T-cell (primary cell): ENCODE measurements around the gene DRC1. TPM values are rescaled to one million over a fixed set of nuclear protein-coding genes. Genes with fewer than 3 reads are reported as not detected.

Source experiments
- ATAC-seq, 4 experiments: fragments of 200-7000 bp in 3 of 4; fragments of 150-1000 bp in 1 of 4; cut with Tn5 transposase; replicated peaks in 1 of 4; 1 replicate in 3 of 4; 2 replicates in 1 of 4; pipeline ENCODE4 v1.10.0; 2021; ENCODE audit warnings: moderate library complexity in 3 of 4, mild to moderate bottlenecking in 2 of 4, moderate number of reproducible peaks in 1 of 4
- CTCF ChIA-PET, 2 donors: fragments of 300-600 bp; sonication (Branson Sonifier 250); formaldehyde crosslinking; loops; one replicate each; lab custom pipeline; 2022; ENCODE audit warnings: antibody characterized with exemption in 2 of 2; lab: Charles Lee
- POLR2A ChIA-PET, 2 donors: fragments of 300-600 bp; sonication (Branson Sonifier 250); formaldehyde crosslinking; loops; one replicate each; lab custom pipeline; 2022; ENCODE audit warnings: antibody characterized with exemption in 2 of 2; lab: Charles Lee
- DNase-seq, 35 experiments: peaks; one replicate each; pipeline versions ENCODE4 v3.0.0 to v3.0.0-alpha.2; 2013 to 2023
- H3K27ac ChIP-seq: one replicate; pipeline ENCODE4 v1.5.1; 2013; ENCODE audit warnings: low read length
- H3K27me3 ChIP-seq, 2 experiments: replicated peaks in 1 of 2; 1 replicate in 1 of 2; 2 replicates in 1 of 2; pipeline versions ENCODE4 v1.6.1 to v1.7.0; 2013; ENCODE audit warnings: low read length in 1 of 2, mixed read lengths in 1 of 2; ENCODE audit not compliant: control insufficient read depth in 2 of 2, insufficient read depth in 2 of 2; ENCODE audit errors: extremely low read depth in 1 of 2
- H3K36me3 ChIP-seq, 2 donors: 1 replicate in 1 of 2; 2 replicates in 1 of 2; pipeline versions ENCODE4 v1.6.1 to v1.7.0; 2013; ENCODE audit warnings: low read length in 1 of 2; ENCODE audit not compliant: control insufficient read depth in 2 of 2, insufficient read depth in 1 of 2; ENCODE audit errors: extremely low read depth in 1 of 2
- H3K4me1 ChIP-seq, 2 experiments: 1 replicate in 1 of 2; 2 replicates in 1 of 2; pipeline versions ENCODE4 v1.6.1 to v1.7.0; 2013; ENCODE audit warnings: low read length in 2 of 2, mixed read lengths in 1 of 2; ENCODE audit not compliant: insufficient read depth in 2 of 2, control insufficient read depth in 1 of 2; ENCODE audit errors: extremely low read depth in 1 of 2
- H3K4me3 ChIP-seq, 2 donors: 1 replicate in 1 of 2; 2 replicates in 1 of 2; pipeline versions ENCODE4 v1.5.1 to v1.7.0; 2013; ENCODE audit warnings: mild to moderate bottlenecking in 2 of 2, low read length in 1 of 2, moderate library complexity in 1 of 2; ENCODE audit not compliant: control insufficient read depth in 1 of 2; ENCODE audit errors: extremely low read depth in 1 of 2
- H3K9me3 ChIP-seq: 2 replicates; pipeline ENCODE4 v1.7.0; 2013
- H3K27ac Mint-ChIP-seq, 2 donors: one replicate each; pipeline ENCODE4 v1.8.0; 2020 to 2021; ENCODE audit warnings: mild to moderate bottlenecking in 2 of 2, mixed read lengths in 2 of 2
- H3K27me3 Mint-ChIP-seq, 2 donors: one replicate each; pipeline ENCODE4 v1.8.0; 2021 to 2022; ENCODE audit warnings: mixed read lengths in 2 of 2
- H3K36me3 Mint-ChIP-seq: one replicate; pipeline ENCODE4 v1.8.0; 2021; ENCODE audit warnings: mixed read lengths
- H3K4me1 Mint-ChIP-seq, 3 donors: one replicate each; pipeline ENCODE4 v1.8.0; 2020 to 2022; ENCODE audit warnings: mixed read lengths in 3 of 3, mild to moderate bottlenecking in 1 of 3
- H3K4me3 Mint-ChIP-seq, 3 donors: one replicate each; pipeline ENCODE4 v1.8.0; 2020 to 2022; ENCODE audit warnings: mild to moderate bottlenecking in 3 of 3, mixed read lengths in 3 of 3, moderate library complexity in 3 of 3
- H3K9me3 Mint-ChIP-seq, 3 donors: one replicate each; pipeline ENCODE4 v1.8.0; 2020 to 2022; ENCODE audit warnings: mixed read lengths in 3 of 3
- WGBS: methylation state at CpG from one replicate; pipeline ENCODE4 v1.1.5; 2013; ENCODE audit warnings: missing lambda C conversion rate; ENCODE audit not compliant: insufficient coverage; 5-methylcytosine and 5-hydroxymethylcytosine counted together
- total RNA-seq, 35 experiments: library from RNA in 6 of 35; stranded (reverse) in 6 of 35; fragments of 120-200 nt in 1 of 35; gene quantifications; one replicate each; pipeline versions ENCODE4 v1.2.1 to v1.2.4 and lab custom pipeline; 2013 to 2026

DRC1 gene
- total RNA-seq, 5 donors from 2014 or later (not counting 1 experiment from before 2014, with no cell fraction given): not detected

- 90% methylated on average over 17 of the region's 22 CpGs for WGBS
- ChIA-PET CTCF (no interaction called here), POLR2A (no interaction called here)
- Mint-ChIP-seq H3K27me3 (no peaks in the 10 kb centered on the region), H3K36me3 (no peaks in the 10 kb centered on the region), H3K27ac (no peak overlapping the region), H3K4me1 (peaks cover 4 to 8% (median 4%) of the 10 kb centered on the region in 3 donors), H3K9me3 (no peaks in the 10 kb centered on the region), H3K4me3 (no peak overlapping the region)
- H3K27me3 ChIP-seq: peaks cover 0 to 9% of the 10 kb centered on the region in 2 experiments
- ATAC-seq (no peak), DNase-seq (no peak)
- peaks cover 0 to 13% of the 10 kb centered on the region in 2 experiments for H3K4me1 ChIP-seq
- no peak overlapping the region for H3K27ac ChIP-seq
- no peak overlapping the region for H3K4me3 ChIP-seq
- no peaks in the 10 kb centered on the region for H3K9me3 ChIP-seq
- no peaks in the 10 kb centered on the region for H3K36me3 ChIP-seq
These were observed 74.2 kb downstream of the DRC1 start for GRCh38 chr2:26475832-26476501.

- Mint-ChIP-seq H3K27ac (no peak overlapping the region), H3K4me1 (peaks cover 4 to 8% (median 4%) of the 10 kb centered on the region in 3 donors), H3K9me3 (no peaks in the 10 kb centered on the region), H3K27me3 (no peaks in the 10 kb centered on the region), H3K36me3 (no peaks in the 10 kb centered on the region), H3K4me3 (peak overlapping the region; percentile 11 to 49 (median 45))
- CTCF ChIA-PET: interaction anchor here in 1 of 2 donors (0.7 kb wide), 1 partner anchor 8 kb away, joined by 3 read pairs; no protein-coding TSS in a partner anchor
- Histone ChIP-seq H3K4me3 (peak overlapping the region in 1 of 2 donors; percentile 5), H3K27ac (no peak overlapping the region), H3K36me3 (no peaks in the 10 kb centered on the region), H3K4me1 (peaks cover 0 to 13% of the 10 kb centered on the region in 2 experiments), H3K27me3 (peaks cover 0 to 9% of the 10 kb centered on the region in 2 experiments), H3K9me3 (no peaks in the 10 kb centered on the region)
- POLR2A ChIA-PET: no interaction called here
- peak in 1 of 4 experiments; percentile 40 for ATAC-seq
- DNase-seq: peak in 1 of 35 experiments; percentile 12
- WGBS: 59% methylated on average over 18 of the region's 33 CpGs
These were observed 75.6 kb downstream of the DRC1 start for GRCh38 chr2:26477126-26477910.

- Mint-ChIP-seq H3K9me3 (no peaks in the 10 kb centered on the region), H3K36me3 (no peaks in the 10 kb centered on the region), H3K4me3 (peak within 1 kb of the TSS; percentile 11 to 49 (median 45)), H3K4me1 (peaks cover 4 to 8% (median 4%) of the 10 kb centered on the region in 3 donors), H3K27me3 (no peaks in the 10 kb centered on the region), H3K27ac (no peak within 1 kb of the TSS)
- no peaks in the 10 kb centered on the region for H3K36me3 ChIP-seq
- POLR2A ChIA-PET: no interaction called here
- peak within 1 kb of the TSS in 1 of 2 donors; percentile 5 for H3K4me3 ChIP-seq
- H3K9me3 ChIP-seq: no peaks in the 10 kb centered on the region
- no peak for DNase-seq
- ATAC-seq: peak in 1 of 4 experiments; percentile 16
- 78% methylated on average over 2 of the region's 3 CpGs for WGBS
- H3K4me1 ChIP-seq: peaks cover 0 to 13% of the 10 kb centered on the region in 2 experiments
- CTCF ChIA-PET: interaction anchor here in 1 of 2 donors (0.7 kb wide), 1 partner anchor 9 kb away, joined by 3 read pairs; no protein-coding TSS in a partner anchor
- peaks cover 0 to 9% of the 10 kb centered on the region in 2 experiments for H3K27me3 ChIP-seq
- no peak within 1 kb of the TSS for H3K27ac ChIP-seq
These were observed 76.2 kb downstream of the DRC1 start, which contains the start of gene OTOF for GRCh38 chr2:26477911-26478253. Gene OTOF (minus strand): TSS chr2:26478124.

- ChIA-PET CTCF (no interaction called here), POLR2A (no interaction called here)
- WGBS: 100% methylated on average over 2 of the region's 5 CpGs
- Mint-ChIP-seq H3K4me1 (peaks cover 4 to 8% (median 4%) of the 10 kb centered on the region in 3 donors), H3K27ac (no peak overlapping the region), H3K36me3 (no peaks in the 10 kb centered on the region), H3K4me3 (no peak overlapping the region), H3K9me3 (no peaks in the 10 kb centered on the region), H3K27me3 (no peaks in the 10 kb centered on the region)
- no peak overlapping the region for H3K4me3 ChIP-seq
- ATAC-seq: no peak
- no peaks in the 10 kb centered on the region for H3K9me3 ChIP-seq
- H3K27me3 ChIP-seq: peaks cover 0 to 9% of the 10 kb centered on the region in 2 experiments
- H3K36me3 ChIP-seq: no peaks in the 10 kb centered on the region
- peaks cover 0 to 13% of the 10 kb centered on the region in 2 experiments for H3K4me1 ChIP-seq
- DNase-seq: no peak
- no peak overlapping the region for H3K27ac ChIP-seq
These were observed 76.6 kb downstream of the DRC1 start for GRCh38 chr2:26478366-26478765.

GRCh38 chr2:26479131-26479788, 77.5 kb downstream of the DRC1 start:
- Histone ChIP-seq H3K27me3 (peaks cover 0 to 10% of the 10 kb centered on the region in 2 experiments), H3K9me3 (no peaks in the 10 kb centered on the region), H3K36me3 (no peaks in the 10 kb centered on the region), H3K4me3 (no peak overlapping the region), H3K4me1 (peaks cover 0 to 13% of the 10 kb centered on the region in 2 experiments), H3K27ac (no peak overlapping the region)
- H3K4me3 Mint-ChIP-seq: no peak overlapping the region
- no peaks in the 10 kb centered on the region for H3K9me3 Mint-ChIP-seq
- POLR2A ChIA-PET: no interaction called here
- ATAC-seq: no peak
- no peaks in the 10 kb centered on the region for H3K36me3 Mint-ChIP-seq
- no peaks in the 10 kb centered on the region for H3K27me3 Mint-ChIP-seq
- no peak for DNase-seq
- no peak overlapping the region for H3K27ac Mint-ChIP-seq
- H3K4me1 Mint-ChIP-seq: peaks cover 4 to 8% (median 4%) of the 10 kb centered on the region in 3 donors
- CTCF ChIA-PET: no interaction called here
- 93% methylated on average over 15 of the region's 25 CpGs for WGBS
